T1000 (cell line): Measurements from ENCODE around the gene ERMARD.

Experiments used
- DNase-seq: peaks from one replicate; lab custom pipeline; 2025; ENCODE audit warnings: mixed read lengths; lab: John Stamatoyannopoulos, UW

ERMARD gene

GRCh38 chr6:169751242-169752073 lies at the start of gene ERMARD, which contains the start of gene DYNLT2:
ERMARD (plus strand) TSS chr6:169751622; CDS start chr6:169751658, 36 bp downstream.
DYNLT2 (minus strand) TSS chr6:169751572; CDS start chr6:169751458, 114 bp downstream.
- peak; percentile 88 for DNase-seq

GRCh38 chr6:169701954-169702839 lies 49.2 kb upstream of the ERMARD start, which contains the start of the genes C6orf120 and WDR27:
C6orf120 (plus strand) TSS chr6:169702126; CDS start chr6:169702460, 334 bp downstream.
WDR27 (minus strand) TSS chr6:169702029; CDS start chr6:169689005, 13,024 bp downstream.
- DNase-seq: peak; percentile 91

DNA sequence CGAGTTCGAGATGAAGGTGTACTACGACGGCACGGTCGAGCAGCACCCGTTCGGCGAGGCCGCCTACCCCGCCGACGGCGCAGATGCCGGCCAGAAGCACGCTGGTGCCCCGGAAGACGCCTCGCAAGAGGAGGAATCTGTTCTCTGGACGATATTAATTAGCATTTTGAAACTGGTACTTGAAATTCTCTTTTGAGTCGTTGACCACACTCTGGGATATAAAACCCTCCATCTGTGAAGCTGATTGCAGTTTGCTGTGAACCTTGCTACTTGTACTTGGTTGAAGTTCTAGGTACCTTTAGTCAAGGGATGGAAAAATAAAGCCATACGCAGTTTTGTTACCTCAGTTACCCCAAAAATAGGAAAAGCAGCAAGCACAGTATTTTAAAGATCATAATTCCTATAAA lies 48.6 kb upstream of the ERMARD start:
- DNase-seq: no peak

DNA sequence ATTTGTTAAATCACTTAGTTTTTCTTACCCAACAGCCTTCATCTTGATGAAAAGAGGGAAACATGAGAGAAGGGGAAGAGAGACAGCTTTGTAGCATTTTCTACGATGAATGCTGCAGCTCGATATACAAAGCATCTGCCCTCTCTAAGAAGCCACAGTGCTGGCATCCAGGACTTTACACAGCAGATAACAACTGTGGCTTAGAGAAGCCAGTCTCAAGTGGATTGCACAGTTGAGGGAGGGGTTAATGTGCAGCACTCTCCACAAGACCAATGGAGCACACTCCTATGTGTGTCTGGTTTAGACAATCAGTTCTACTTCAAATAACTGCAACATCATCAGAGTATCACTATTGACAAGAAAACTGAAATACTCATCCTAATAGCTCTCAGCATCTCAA lies 43.6 kb upstream of the ERMARD start:
- DNase-seq: no peak

- no peak for DNase-seq
Measured at GRCh38 chr6:169709293-169709692, 42.1 kb upstream of the ERMARD start.

DNA sequence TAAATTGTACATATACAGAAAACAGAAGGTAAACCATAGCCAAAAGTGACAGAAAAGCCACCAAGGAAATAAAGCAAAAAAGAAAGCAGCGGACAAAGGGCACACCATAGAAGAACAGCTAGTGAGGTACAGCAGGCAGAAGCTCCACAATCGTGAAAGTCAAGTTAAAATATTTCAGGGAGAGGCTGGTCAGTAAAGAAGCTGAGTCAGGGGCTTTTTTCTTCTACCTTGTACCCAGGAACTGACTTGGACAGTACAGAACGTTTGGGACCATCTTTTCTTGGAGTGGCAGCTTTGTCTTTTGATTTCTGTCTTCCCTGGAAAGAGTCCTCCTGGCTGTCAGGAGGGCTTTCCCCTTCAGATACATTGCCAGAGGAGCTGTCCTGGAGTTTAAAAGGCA lies 41.4 kb upstream of the ERMARD start:
- no peak for DNase-seq

DNA sequence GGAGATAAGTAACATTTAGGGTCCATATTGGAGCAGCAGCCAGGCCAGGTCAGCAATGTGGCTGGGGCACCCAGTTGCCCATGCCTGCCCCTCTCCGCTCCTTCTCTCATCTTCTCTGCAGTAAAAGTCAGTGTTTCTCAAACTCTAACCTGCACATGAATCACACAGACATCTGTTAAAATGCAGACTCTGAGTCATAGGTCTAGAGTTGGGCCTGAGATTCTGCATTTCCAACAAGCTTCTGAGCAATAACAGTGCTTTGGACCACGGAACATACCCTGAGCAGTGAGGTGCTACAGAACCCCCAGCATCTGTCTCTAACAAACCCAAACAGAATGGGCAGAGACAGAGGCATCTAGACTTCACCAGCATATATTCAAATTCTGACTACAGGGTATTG lies 37.2 kb upstream of the ERMARD start:
- no peak for DNase-seq

GRCh38 chr6:169714595-169714994 lies 36.8 kb upstream of the ERMARD start:
- no peak for DNase-seq

- no peak for DNase-seq
Measured at GRCh38 chr6:169719117-169719516, 32.3 kb upstream of the ERMARD start.

DNA sequence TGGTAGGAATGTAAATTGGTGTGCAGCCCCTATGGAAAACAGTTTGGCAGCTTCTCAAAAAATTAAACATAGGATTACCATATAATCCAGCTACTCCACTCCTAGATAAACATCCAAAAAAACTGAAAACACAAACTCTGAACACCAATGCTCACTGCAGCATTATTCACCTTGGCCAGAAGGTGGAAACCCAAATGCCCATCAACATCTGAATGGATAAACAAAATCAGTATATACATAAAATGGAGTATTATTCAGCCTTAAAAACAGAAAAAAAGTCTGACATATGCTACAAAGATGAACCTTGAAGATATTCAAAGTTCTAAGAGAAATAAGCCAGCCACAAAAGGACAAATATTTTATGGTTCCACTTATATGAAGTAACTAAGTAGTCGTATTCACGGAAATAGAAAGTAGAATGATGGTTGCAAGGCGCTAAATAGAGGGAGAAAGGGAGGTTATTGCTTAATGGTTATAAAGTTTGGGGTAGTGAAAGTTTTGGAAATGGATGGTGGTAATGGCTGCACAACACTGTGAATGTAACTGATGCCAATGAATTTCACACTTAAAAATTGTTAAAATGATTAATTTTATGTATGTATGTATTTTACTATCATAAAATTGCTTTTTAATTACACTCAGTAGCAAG lies 31.1 kb upstream of the ERMARD start:
- no peak for DNase-seq

- DNase-seq: peak; percentile 9
Measured at GRCh38 chr6:169722362-169723199, 28.8 kb upstream of the ERMARD start.

GRCh38 chr6:169723200-169723909 lies 28.1 kb upstream of the ERMARD start:
- DNase-seq: peak; percentile 16

GRCh38 chr6:169723991-169724493 lies 27.4 kb upstream of the ERMARD start:
- DNase-seq: no peak

DNA sequence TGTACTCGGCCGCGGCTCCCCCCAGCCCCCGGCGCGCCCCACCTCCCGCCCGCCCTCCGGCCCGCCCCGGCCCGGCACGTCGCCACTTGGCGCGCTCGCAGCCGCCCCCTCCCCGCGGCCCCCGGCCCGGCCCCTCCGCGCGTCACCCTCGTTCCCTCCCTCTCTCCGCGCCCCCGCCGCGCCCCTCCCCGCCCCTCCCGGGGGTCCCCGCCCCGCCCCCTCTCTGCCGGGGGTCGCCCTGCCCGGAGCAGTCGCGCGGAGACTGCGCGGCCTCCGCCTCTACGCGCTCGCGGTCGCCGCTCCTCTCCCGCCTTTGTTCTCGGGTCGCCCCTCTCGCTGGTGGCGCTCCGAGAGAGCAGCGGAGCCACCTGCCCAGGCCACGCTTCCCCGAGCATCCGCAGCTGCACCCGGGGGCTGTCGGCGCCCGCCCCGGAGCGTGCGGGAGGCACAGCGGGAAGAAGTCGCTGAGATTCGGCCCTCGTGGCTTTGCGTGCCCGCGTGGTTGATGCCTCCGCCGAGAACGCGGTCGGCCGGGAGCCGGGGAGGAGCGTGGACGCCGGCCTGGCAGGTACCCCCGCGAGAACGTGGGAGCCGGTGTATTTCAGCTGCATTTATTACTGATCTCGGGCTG lies 26.8 kb upstream of the ERMARD start, which contains the start of gene PHF10:
Gene PHF10 (minus strand): TSS at position 7 of the 631 bp plus-strand sequence. CDS start 569 bp downstream, outside the sequence.
- DNase-seq: no peak

DNA sequence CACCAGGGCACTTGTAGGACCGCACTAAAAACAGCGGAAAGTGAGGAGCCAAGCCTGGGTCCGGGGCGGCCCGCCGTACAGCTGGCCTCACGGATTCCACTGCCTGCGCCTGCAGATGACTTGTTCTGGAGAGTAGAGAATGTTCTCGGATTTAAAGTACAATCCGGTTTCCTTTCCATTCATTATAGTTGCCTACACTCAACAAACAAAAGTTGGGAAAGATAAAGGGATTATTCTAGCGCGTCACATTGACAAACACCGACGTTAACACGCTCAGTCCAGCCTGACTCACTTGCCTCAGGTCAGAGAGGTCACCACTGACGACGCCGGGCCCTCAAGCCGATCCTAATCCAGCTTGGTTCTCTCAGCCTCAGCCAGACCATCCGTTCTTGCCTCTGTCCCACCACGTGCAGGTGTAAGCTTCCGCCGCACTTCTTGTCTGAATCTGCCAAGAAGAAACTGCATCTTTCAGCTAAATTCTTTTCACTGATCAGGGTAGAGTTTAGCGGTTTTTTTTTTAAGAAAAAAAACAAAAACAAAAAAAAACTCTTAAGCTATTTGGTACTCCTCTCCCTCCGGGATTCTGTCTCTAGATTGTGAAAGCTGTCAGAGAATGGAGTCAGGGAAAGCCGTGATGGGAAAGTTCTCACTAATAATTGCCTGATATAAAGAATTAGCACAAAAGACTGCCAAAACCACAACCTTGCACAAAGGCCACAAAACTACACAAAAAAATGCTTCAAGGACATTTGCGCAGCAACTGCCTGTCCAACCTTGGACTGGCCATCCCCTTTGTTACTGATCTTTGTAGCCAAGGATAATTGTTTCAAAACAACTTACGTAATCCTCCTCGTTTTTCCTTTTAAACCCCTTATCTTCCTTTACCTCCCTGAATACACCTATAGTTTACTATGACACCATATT lies 26.0 kb upstream of the ERMARD start:
- no peak for DNase-seq

- no peak for DNase-seq
Measured at GRCh38 chr6:169726049-169726400, 25.4 kb upstream of the ERMARD start.

- no peak for DNase-seq
Measured at GRCh38 chr6:169726963-169727362, 24.5 kb upstream of the ERMARD start.

DNA sequence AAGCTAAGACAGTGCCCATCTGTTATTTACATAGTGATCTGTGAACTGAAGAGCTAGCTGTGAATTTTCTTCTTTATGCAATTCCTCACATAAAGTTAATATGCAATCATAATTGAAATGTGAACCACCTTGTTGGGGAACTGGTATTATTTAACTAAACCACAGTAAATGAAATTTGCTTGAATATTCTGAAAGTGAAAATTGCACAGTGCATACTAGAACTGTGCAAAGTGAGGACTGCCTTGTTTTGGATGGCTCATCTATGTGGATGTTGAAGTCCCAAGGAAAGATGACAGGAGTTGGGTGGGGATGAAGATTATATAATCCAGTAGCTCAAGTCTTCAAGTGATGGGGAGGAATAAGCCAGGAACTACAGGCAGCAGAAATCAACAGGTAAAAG lies 21.5 kb upstream of the ERMARD start:
- no peak for DNase-seq
